ENCODE results near the gene CMTM3.

- TF ChIP-seq CTCF (IDR thresholded peaks at IDR 0.05; ENCODE audit: insufficient read depth, low read depth, low read length) (no peak), EZH2 (IDR thresholded peaks at IDR 0.05; ENCODE audit: insufficient read depth, low read length) (no peak)
Observed at GRCh38 chr16:66572356-66572755, 32.1 kb upstream of the CMTM3 start.

All from astrocyte (in vitro differentiated cells and primary cell).